ENCODE data around the gene OR2D3.
"Not testable (repeated sequence)": the region's sequence is repeated elsewhere in the genome, so short reads cannot be mapped to it uniquely, and the experiment has no call there.

OR2D3 gene

GRCh38 chr11:6920702-6921101 lies at the start of gene OR2D3:
OR2D3 (plus strand) TSS chr11:6921002; CDS start chr11:6921002, 0 bp downstream.
- no peak for DNase-seq

GRCh38 chr11:6871278-6871677 lies 49.5 kb upstream of the OR2D3 start:
- no peak for DNase-seq

DNA sequence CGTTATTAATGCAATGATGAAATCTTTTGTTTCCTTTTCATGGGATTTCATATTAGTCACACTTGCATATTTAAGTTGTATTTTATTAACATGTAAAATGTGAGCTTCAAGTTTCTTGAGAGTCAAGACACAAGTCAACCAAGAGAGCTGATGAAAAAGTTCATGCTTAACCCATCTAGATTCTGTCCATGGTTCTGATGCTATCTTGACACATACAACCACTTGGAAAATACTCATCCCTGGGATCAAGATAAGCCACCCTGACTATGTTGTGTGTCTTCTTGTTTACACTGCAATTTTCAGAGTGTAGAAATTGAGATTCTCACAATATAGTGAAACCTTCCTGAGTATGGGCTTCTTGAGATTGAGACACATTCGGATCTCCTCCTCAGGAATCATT lies 45.0 kb upstream of the OR2D3 start:
- DNase-seq = no peak

- DNase-seq = no peak
Observed at GRCh38 chr11:6876325-6876724, 44.5 kb upstream of the OR2D3 start, which contains the start of gene OR10A4. OR10A4 (plus strand) TSS chr11:6876625; CDS start chr11:6876648, 23 bp downstream.

DNA sequence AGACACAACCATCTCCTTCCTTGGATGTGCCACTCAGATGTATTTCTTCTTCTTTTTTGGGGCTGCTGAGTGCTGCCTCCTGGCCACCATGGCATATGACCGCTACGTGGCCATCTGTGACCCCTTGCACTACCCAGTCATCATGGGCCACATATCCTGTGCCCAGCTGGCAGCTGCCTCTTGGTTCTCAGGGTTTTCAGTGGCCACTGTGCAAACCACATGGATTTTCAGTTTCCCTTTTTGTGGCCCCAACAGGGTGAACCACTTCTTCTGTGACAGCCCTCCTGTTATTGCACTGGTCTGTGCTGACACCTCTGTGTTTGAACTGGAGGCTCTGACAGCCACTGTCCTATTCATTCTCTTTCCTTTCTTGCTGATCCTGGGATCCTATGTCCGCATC lies 43.9 kb upstream of the OR2D3 start:
- DNase-seq = no peak

DNA sequence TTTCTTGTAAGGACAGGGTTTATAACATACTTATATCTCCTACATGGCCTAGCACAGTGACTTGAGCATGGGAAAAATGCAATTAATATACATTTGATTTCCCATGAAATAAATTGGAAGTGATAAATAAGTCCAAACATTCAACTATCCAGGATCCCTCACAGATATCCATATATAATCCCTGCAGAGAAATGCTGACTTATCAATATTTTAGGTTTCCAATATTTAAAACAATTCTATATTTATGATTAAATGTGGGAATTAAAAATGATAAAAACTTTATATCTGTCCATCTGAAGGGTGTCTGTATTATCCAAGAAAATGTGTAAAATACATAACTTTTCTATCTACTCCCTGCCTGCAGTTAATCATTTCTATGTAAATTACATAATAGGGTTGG lies 38.1 kb upstream of the OR2D3 start:
- DNase-seq = no peak

- DNase-seq = not testable (repeated sequence)
Observed at GRCh38 chr11:6887711-6888110, 33.1 kb upstream of the OR2D3 start.

DNA sequence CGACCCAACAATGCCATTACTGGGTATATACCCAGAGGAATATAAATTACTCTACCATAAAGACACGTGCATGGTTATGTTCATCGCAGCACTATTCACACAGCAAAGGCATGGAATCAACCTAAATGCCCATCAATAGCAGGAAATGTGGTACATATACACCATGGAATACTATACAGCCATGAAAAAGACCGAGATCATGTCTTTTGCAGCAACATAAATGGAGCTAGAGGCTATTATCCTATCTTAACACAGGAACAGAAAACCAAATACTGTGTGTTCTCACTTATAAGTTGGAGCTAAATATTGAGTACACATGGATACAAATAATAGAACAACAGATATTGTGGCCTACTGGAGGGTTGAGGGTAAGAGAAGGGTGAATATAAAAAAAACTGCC lies 32.0 kb upstream of the OR2D3 start:
- no peak for DNase-seq

- no peak for DNase-seq
Observed at GRCh38 chr11:6889835-6890234, 31.0 kb upstream of the OR2D3 start.

DNA sequence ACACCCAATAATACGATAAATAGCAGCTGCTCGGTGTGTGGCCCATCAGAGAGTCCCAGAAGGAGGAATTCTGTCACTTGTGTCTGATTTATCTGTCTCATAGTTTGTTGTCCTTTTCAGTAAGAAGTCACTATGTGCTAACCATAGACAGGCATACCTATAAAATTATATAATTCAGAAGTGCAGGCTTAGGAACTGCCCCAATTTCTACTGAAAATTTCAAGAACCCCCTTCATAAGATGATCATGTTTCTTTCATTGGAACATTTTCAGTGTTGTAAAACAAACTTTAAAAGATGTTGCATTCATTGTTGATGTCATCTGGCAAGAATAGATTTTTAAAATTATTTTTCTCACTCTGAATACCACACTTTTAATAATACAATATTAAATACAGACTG lies 28.4 kb upstream of the OR2D3 start, which contains the start of gene OR2D2:
Gene OR2D2 (minus strand): TSS at position 101 of the 400 bp plus-strand sequence. CDS start 0 bp downstream, at position 101.
- DNase-seq = no peak

DNA sequence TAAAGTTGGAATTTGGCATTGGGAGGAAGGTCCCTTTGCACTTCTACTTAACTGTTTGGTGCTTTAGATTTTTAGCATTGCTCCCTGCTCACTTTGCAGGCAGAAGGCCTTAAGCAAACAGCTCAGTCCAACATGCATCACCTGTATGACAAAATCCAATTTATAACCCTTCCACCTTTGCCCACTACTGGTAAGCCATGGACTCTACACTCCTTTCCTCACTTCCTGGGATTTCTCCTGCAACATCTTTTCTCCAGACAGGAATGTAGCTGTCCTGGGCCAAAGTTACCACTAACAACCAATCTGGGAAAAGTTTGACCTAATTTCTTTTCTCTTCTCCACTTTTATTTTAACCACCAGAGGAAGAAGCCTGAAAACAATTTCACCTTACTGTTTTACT lies 26.7 kb upstream of the OR2D3 start:
- no peak for DNase-seq

DNA sequence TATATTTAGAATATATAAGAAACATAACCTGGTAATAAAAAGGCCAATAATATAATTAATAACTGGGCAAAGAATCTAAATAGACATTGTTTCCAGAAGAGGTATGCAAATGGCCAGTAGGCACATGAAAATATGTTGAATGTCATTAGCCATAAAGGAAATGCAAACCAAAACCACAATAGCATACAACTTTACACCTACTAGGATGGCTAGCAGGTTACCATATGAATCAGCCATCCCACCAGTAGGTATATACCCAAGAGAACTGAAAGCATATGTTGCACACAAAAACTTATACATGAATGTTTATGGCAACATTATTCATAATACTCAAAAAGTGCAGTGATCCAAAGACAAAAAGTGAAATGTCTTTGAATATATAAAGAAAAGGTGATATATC lies 25.8 kb upstream of the OR2D3 start:
- DNase-seq = no peak

DNA sequence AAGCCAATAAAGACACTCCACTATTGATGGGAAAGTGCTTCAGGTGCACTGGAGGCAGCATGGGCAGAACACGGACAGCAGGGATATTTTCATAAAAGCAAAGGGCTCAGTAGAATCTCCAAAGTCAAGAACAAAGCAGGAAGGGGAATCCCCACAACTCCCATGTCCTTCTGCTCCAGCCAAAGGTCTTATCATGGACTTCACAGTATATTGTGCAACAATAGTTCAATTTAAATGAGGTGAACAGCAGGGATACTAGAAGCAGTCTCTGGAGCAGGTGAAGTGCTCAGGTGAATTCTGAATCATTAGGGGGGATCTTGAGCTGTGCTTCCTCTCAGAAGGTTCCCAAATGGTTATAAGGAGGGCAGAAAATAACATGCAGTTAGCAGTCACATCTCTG lies 21.9 kb upstream of the OR2D3 start:
- no peak for DNase-seq

DNA sequence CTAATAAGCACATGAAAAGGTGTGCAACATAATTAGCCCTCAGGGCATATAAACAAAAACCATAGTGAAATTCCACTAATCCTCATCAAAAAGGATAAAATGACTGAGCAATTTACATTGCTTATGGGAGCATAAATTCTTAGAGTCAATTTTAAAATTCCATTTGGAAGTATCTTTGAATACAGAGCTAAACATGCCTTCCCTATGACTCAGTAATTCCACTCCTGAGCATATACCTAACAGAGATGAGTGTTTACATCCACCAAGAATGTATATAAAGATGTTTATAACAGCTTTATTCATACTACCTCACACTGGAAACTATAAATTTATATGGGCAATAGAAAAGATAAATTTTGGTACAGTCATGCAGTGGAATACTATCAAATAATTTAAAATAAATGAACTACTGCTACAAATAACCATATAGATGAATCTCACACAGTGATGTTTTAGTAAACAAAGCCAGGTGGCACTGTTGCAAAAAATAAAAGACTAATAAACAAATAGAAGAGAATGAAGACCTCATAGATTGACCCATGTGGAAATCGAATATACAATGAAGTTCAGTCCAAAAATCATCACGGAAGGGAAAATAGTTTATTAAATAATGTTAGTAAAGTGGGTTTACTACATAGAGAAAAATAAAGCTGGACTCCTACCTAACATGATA lies 20.3 kb upstream of the OR2D3 start:
- no peak for DNase-seq

DNA sequence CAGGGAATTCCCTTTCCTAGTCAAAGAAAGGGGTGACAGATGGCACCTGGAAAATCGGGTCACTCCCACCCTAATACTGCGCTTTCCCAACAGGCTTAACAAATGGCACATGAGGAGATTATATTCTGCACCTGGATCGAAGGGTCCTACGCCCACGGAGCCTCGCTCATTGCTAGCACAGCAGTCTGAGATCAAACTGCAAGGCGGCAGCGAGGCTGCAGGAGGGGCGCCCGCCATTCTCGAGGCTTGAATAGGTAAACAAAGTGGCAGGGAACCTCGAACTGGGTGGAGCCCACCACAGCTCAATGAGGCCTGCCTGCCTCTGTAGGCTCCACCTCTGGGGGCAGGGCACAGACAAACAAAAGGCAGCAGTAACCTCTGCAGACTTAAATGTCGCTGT lies 16.0 kb upstream of the OR2D3 start:
- DNase-seq = not testable (repeated sequence)

- DNase-seq = no peak
Observed at GRCh38 chr11:6911378-6911777, 9.4 kb upstream of the OR2D3 start.

DNA sequence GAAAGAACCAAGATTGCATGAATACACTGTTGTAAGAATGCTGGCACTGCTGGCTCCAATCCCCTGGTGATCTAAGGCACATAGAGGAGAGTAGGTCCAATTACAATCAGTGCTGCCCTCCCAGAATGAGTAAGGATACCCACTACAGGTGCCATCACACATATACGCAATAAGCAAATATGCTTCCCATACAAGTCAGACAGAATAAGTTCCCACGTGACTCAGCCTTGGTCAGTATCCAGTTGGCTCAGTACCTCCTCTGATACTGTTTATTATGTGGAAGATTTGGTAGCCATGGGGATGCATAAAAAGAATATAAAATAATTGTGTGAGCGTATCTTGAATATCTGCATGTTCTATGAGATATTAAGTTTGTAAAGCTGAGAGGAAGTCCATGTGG lies 8.9 kb upstream of the OR2D3 start:
- no peak for DNase-seq

- DNase-seq = no peak
Observed at GRCh38 chr11:6919698-6920097, 1.1 kb upstream of the OR2D3 start.

GRCh38 chr11:6925007-6925577 lies 4.3 kb downstream of the OR2D3 start:
- DNase-seq = no peak

DNA sequence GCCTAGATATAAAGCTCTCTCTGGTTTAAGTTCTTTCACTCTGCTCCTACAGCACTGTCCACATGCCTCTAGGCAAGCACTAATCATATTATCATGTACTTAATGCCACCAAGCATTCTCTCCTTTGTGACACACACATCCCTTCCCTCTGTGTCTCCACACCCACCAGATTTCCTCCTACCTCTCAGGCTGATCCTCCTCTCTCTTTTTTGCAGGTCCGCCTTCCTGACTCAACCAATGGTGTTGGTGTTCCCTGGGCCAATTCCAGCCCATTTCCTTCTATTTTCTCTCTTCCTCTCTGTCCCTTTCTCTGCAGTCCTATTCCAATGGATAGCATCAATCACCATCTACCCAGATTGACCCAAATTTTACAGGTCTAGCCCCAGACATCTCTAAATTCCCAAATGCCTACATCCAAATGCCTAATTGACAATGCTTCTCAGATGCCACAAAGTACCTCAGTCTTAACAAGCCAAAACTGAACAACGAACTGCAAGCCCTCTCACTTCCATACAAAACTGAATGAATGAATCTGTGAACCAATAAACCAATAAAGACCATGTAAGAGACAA lies 4.9 kb downstream of the OR2D3 start:
- DNase-seq = no peak

DNA sequence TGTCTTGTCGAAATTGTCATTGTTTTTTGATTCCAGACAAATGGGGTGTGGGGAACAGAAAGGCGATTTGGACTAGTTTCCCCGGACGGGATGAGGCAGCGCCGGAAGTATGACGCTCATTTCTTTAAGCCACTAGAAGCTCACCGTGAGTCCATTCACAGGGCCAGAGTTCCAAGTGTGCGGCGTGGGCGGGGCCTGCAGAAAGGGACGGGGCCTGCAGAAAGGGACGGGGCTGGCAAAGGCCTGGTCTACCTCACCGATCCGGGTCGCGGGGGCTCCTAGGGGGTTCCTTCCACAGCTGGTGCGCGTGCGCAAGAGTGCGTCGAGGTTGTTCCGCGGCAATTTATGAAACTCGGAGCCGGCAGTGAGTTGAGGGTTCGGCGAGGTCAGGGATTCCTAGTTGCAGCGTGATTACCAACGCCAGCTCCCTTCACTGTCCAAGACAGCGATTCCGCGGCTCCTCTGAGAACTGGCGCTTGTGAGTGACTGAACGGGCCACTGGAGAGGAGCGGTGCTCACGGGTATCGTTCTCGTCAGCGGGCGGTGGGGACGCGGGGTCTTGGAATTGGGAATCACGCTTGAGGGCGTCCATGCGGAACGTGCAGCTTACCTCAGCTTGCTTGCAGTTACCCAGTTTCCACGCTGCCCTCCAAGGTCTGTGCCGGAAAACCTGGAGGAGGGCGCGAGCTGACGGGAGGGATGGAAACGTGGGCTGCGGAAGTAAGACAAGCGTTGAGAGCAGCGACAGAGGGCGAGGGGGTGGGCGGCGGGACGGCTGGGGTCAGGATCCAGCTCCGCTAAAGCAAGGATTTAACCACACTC lies 5.6 kb downstream of the OR2D3 start, which contains the start of gene ZNF215:
Gene ZNF215 (plus strand): TSS at position 219 of the 822 bp plus-strand sequence. CDS start 5,847 bp downstream, outside the sequence.
- DNase-seq = no peak

GRCh38 chr11:6927030-6927617 lies 6.3 kb downstream of the OR2D3 start:
- DNase-seq = no peak

DNA sequence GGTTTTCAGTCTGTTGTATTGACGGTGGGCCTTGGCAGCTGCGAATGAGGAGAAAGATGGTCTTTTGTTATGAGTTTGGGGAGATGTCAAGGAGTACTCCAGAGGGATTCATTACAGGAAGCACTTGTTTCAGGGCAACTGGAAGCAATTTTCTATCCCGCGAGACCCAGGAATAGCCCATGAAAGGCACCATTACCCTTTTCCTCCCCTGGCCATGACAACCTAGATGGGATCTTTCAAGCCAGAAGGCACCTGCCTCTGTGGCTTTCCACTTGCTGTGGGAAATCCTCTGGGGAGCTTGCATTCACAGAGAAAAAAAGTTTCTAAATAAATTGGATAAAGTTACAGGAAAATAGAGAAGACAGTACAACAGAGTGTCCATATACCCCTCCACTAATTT lies 8.1 kb downstream of the OR2D3 start:
- no peak for DNase-seq

Measured in AML-193 (cell line).